GM12891 (cell line): ENCODE results near the gene ZFPM1.
A peak's percentile ranks its signal among the peaks of the same experiment; 100 is the strongest.
"Not testable (repeated sequence)": the region's sequence is repeated elsewhere in the genome, so short reads cannot be mapped to it uniquely, and the experiment has no call there.

ENCODE experiments used
- DNase-seq: peaks from one replicate; pipeline ENCODE4 v3.0.0; 2011; ENCODE audit warnings: low spot score; ENCODE audit not compliant: insufficient read length
- FAIRE-seq: peaks from 2 replicates; lab custom pipeline; 2011; peaks lifted over from hg19 to GRCh38; lab: Jason Lieb, UNC
- PAX5 ChIP-seq: IDR thresholded peaks from 2 replicates; pipeline ENCODE4 v1.6.1; 2011; ENCODE audit warnings: low read length, moderate library complexity, mild to moderate bottlenecking; ENCODE audit not compliant: insufficient read depth, severe bottlenecking
- POLR2A ChIP-seq: IDR thresholded peaks from 2 replicates; pipeline ENCODE4 v1.6.1; 2011; ENCODE audit warnings: low read depth, low read length, control low read depth
- POLR2AphosphoS5 ChIP-seq: IDR thresholded peaks from 2 replicates; pipeline ENCODE4 v1.6.1; 2011; ENCODE audit warnings: low read depth, low read length, control low read depth
- POU2F2 ChIP-seq: IDR thresholded peaks from 2 replicates; pipeline ENCODE4 v1.6.1; 2011; ENCODE audit warnings: low read depth, mild to moderate bottlenecking, control low read depth, low read length, moderate library complexity
- SPI1 ChIP-seq: IDR thresholded peaks from 2 replicates; pipeline ENCODE4 v1.6.1; 2011; ENCODE audit warnings: low read depth, low read length, control low read depth
- TAF1 ChIP-seq: IDR thresholded peaks from 2 replicates; pipeline ENCODE4 v1.6.1; 2011; ENCODE audit warnings: low read depth, low read length, control low read depth

The ZFPM1 gene

DNA sequence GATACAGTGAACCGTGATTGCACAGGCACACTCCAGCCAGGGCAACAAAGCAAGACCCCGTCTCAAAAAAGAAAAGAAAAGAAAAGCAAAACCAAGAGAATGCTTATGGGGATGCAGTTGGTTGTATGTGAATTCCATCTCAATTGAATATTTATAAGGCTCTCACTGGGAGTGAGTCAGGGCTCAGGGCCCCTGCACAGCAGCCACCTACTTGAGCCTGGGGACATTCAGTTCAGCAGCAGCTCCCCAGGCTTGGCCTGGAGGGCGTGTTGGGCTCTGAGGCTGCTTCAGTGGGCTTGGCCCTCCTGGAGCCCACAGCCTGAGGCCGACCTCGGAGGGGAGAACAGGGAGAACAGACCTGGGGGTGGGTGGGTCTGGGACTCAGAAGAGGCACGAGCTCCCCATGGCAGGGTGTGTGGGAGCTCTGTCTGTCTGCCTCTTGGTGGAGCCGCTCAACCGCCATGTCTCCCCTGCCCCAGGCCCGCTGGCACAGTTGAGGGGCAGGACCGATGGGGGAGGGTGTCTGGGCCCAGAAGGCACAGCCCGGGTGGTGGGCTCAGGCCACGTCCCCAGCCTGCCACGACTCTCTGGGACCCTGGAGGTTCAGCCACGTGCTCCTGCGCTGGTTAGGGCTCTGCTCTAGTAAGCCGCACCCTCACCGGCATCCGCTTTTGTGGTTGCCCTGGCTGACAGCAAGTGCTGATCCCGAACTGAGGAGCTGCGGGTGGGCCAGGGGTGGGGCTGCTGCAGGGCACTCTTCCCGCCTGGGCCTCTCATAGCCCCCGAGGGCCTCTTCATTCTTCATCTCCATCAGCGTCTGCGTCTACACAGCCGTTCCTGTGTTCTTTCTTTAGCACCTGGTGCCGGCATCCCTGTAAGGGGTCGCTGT lies 24.8 kb downstream of the ZFPM1 start:
- FAIRE-seq (no peak), DNase-seq (no peak)
- no peak for TF ChIP-seq SPI1
- TF ChIP-seq POLR2A, result no peak
- TF ChIP-seq PAX5, result no peak
- TF ChIP-seq TAF1, result no peak
- no peak for TF ChIP-seq POLR2AphosphoS5
- no peak for TF ChIP-seq POU2F2

DNA sequence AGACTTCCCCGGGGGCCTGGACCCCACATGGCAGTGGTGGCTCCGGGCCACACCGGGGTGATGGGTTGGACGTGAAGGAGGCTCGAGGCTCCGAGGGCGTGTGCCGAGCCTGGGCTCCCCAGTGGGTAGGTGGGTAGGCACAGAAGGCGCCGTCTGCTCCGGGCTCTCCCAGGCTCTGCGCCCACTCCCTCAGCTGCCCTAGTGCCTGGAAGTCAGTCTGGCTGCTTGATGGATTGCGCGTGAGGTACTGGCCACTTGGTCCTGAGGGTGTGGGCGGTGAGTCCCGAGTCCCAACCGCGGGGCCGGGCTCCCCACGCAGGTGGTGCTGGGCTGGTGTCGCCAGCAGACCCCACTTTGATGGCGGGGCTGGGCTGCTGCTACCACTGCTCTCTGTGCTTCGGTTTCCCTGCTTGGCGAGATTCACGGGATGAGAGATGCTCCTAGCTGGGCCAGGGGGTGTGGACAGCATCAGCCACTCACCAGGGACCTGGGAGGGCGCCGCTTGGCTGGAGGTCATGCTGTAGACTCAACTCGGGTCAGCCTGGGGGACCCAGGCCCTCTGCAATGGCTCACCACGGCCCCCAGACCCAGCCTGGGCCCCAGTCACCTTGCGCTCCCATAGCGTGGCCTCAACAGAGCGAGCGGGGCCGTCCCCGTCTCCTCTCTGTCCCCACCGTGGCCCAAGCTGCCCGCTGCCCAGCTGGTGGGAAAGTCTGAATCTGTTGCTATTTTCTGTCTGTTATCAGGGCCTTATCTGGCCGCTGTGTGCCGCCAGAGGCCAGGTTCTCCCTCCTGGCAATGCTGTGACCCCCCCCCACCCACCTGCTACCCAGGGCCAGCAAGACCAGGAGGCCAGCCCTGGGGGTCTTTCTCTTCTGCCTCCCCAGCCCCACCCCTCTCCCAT lies 26.1 kb downstream of the ZFPM1 start:
- TF ChIP-seq POLR2AphosphoS5 (no peak), POU2F2 (no peak), POLR2A (no peak), TAF1 (no peak), SPI1 (no peak), PAX5 (no peak)
- FAIRE-seq (no peak), DNase-seq (no peak)

DNA sequence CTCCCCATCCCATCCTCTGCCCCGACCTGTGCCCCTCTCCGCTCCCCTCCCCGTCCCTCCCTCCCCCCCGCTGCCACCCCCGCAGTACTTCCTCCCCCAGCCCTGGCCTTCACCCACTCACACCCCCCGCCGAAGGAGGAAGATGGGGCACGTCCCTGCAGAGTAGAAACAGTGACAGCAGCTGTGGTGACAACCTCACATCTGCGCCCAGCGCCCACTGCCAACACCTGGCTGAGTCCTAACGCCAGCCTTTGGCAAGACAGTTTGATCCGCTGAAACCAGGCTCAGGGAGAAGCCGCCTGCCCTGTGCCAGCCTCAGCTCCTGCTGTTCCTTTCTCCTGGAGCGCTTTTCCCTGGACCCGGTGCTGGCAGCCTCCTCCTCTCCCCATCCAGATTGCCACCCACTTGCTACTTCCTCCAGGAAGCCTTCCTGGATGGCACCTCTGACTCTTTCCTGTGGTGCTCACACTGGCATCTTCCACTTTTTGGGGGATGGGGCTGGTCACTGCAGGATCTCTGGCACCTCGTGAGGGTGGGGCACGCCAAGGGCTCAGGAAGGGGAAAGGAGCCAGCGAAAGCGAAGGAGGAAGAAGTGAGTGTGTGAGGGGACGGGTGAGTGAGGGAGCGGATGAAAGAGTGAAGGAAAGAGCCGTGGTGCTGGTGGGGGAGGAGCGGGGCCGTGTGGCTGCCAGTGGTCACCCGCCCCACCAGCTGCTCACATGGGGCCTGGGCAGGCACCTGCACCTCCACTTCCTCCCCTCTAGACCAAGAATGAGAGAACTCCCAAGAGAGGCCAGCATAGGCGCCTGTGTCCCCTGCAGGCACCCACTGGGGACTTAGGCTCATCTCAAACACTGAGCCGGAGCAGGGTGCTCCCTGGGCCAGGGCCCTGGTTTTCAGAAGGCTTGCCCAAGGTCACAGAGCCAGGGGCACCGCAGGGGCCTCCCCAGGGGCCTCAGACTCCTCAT lies 27.0 kb downstream of the ZFPM1 start:
- DNase-seq (no peak), FAIRE-seq (peak; percentile 57)

GRCh38 chr16:88480829-88481228 lies 27.7 kb downstream of the ZFPM1 start:
- no peak for FAIRE-seq
- DNase-seq, result no peak
- TF ChIP-seq SPI1 (no peak), POU2F2 (no peak), PAX5 (no peak), POLR2A (no peak), POLR2AphosphoS5 (no peak), TAF1 (no peak)

More for the DNA sequence above, 27.0 kb downstream of the ZFPM1 start:
- TF ChIP-seq SPI1 (0 out of 2 replicates have a peak, but pooled peaks have one; percentile 27), TAF1 (no peak), PAX5 (no peak)

DNA sequence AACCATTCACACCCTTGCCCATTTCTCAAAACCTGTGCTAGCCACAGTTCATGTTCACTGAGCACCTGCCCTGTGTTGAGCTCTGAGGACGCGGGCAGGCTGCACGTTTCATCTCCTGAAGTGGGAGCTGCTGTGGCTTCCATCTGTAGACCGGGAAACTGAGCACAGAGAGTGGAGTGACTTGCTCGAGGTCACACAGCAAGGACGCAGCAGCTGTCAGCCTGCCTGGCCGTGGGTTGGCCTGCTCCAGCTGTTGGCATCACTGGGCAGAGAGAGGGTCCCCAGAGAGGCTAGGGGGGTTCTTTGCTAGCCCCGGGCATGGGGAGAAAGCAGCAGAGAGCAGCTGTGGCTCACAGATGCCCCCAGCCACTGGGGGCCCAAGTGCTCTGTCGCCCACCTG lies 28.8 kb downstream of the ZFPM1 start:
- FAIRE-seq (no peak), DNase-seq (no peak)
- no peak for TF ChIP-seq TAF1
- TF ChIP-seq POLR2A, result no peak
- TF ChIP-seq SPI1, result no peak
- TF ChIP-seq POU2F2, result no peak
- TF ChIP-seq PAX5, result no peak
- no peak for TF ChIP-seq POLR2AphosphoS5

- no peak for FAIRE-seq
- no peak for DNase-seq
- no peak for TF ChIP-seq TAF1
- TF ChIP-seq POU2F2, result no peak
- no peak for TF ChIP-seq PAX5
- no peak for TF ChIP-seq POLR2A
- no peak for TF ChIP-seq SPI1
- no peak for TF ChIP-seq POLR2AphosphoS5
Observed at GRCh38 chr16:88482630-88483391, 29.7 kb downstream of the ZFPM1 start.

- DNase-seq, result no peak
- TF ChIP-seq SPI1, result no peak
- no peak for TF ChIP-seq POU2F2
- TF ChIP-seq POLR2A, result no peak
- no peak for TF ChIP-seq TAF1
- FAIRE-seq, result no peak
Observed at GRCh38 chr16:88483392-88483641, 30.2 kb downstream of the ZFPM1 start.

- FAIRE-seq (no peak), DNase-seq (no peak)
- TF ChIP-seq POLR2AphosphoS5 (no peak), TAF1 (no peak), POU2F2 (no peak), POLR2A (no peak), SPI1 (no peak), PAX5 (no peak)
Observed at GRCh38 chr16:88484505-88485365, 31.7 kb downstream of the ZFPM1 start.

- DNase-seq, FAIRE-seq: not testable (repeated sequence)
Observed at GRCh38 chr16:88485366-88485741, 32.3 kb downstream of the ZFPM1 start.
